Nephron (organoid): Measurements from ENCODE around the gene MAGI2.
A peak's percentile ranks its signal among the peaks of the same experiment; 100 is the strongest.

Experiments
- H3K27ac Mint-ChIP-seq, 3 experiments: 2 replicates each; pipeline ENCODE4 v1.8.0; 2020; ENCODE audit warnings: mixed read lengths in 3 of 3, mild to moderate bottlenecking in 2 of 3, moderate library complexity in 1 of 3
- H3K27me3 Mint-ChIP-seq: 2 replicates; pipeline ENCODE4 v1.8.0; 2021; ENCODE audit warnings: low read depth, mild to moderate bottlenecking, moderate library complexity, mixed read lengths
- H3K36me3 Mint-ChIP-seq: 2 replicates; pipeline ENCODE4 v1.8.0; 2020; ENCODE audit warnings: low read depth, mixed read lengths
- H3K4me1 Mint-ChIP-seq: 2 replicates; pipeline ENCODE4 v1.8.0; 2020; ENCODE audit warnings: mixed read lengths
- H3K4me3 Mint-ChIP-seq, 3 experiments: 2 replicates each; pipeline ENCODE4 v1.8.0; 2020; ENCODE audit warnings: mild to moderate bottlenecking in 3 of 3, mixed read lengths in 3 of 3, moderate library complexity in 2 of 3
- H3K9me3 Mint-ChIP-seq: 2 replicates; pipeline ENCODE4 v1.8.0; 2020; ENCODE audit warnings: mixed read lengths
- TF ChIP-seq, protein P1 (sequence below), 3 experiments: fragments of 200-600 bp; sonication (generic); IDR thresholded peaks; one replicate each; pipeline ENCODE4 v1.5.0; 2021; ENCODE audit warnings: antibody characterized with exemption in 3 of 3; ENCODE audit not compliant: unreplicated experiment in 3 of 3

The MAGI2 gene

DNA sequence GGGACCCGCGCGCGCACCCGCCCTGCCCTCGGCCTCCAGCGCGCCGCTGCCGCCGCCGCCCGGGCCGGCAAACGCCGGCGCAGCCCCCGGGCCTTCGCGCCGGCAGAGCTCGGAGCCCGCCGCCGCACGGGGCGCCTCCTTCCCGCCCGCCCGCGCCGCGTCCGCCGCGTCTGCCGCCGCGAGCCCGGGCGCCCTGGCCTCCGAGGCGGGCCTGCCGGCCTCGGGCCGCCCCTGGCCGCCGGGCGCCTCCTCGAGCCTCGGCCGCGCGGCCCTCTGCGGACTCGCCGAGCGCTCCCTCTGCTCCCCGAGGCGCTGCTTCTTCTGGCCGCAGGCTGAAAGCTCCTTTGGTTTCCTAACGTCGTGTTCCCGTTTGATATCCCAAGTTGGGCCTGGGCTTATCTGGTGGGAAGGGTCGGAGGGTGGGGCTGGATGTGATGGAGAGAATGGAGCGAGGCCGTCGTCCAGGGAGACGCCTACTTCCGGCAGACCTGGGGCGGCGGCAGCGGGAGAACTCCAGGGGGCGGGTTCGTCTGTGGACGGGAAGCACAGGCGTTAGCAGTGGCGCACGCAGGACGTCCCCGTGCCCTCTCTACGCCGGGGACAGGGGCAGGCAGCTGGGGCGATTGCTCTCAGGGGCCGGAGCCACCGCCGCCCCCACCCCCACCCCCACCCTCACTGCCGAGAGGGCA, 1433.9 kb downstream of the MAGI2 start:
- Mint-ChIP-seq H3K27me3 (no peaks in the 10 kb centered on the region), H3K9me3 (no peaks in the 10 kb centered on the region), H3K36me3 (no peaks in the 10 kb centered on the region), H3K4me1 (peaks cover 41% of the 10 kb centered on the region), H3K4me3 (peak overlapping the region; percentile 89 to 94 (median 92)), H3K27ac (peak overlapping the region; percentile 94 to 99 (median 98))
- TF ChIP-seq, protein P1, sequence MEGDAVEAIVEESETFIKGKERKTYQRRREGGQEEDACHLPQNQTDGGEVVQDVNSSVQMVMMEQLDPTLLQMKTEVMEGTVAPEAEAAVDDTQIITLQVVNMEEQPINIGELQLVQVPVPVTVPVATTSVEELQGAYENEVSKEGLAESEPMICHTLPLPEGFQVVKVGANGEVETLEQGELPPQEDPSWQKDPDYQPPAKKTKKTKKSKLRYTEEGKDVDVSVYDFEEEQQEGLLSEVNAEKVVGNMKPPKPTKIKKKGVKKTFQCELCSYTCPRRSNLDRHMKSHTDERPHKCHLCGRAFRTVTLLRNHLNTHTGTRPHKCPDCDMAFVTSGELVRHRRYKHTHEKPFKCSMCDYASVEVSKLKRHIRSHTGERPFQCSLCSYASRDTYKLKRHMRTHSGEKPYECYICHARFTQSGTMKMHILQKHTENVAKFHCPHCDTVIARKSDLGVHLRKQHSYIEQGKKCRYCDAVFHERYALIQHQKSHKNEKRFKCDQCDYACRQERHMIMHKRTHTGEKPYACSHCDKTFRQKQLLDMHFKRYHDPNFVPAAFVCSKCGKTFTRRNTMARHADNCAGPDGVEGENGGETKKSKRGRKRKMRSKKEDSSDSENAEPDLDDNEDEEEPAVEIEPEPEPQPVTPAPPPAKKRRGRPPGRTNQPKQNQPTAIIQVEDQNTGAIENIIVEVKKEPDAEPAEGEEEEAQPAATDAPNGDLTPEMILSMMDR (IDR thresholded peaks at IDR 0.05; ENCODE audit: unreplicated experiment in 3 of 3), result no peak

DNA sequence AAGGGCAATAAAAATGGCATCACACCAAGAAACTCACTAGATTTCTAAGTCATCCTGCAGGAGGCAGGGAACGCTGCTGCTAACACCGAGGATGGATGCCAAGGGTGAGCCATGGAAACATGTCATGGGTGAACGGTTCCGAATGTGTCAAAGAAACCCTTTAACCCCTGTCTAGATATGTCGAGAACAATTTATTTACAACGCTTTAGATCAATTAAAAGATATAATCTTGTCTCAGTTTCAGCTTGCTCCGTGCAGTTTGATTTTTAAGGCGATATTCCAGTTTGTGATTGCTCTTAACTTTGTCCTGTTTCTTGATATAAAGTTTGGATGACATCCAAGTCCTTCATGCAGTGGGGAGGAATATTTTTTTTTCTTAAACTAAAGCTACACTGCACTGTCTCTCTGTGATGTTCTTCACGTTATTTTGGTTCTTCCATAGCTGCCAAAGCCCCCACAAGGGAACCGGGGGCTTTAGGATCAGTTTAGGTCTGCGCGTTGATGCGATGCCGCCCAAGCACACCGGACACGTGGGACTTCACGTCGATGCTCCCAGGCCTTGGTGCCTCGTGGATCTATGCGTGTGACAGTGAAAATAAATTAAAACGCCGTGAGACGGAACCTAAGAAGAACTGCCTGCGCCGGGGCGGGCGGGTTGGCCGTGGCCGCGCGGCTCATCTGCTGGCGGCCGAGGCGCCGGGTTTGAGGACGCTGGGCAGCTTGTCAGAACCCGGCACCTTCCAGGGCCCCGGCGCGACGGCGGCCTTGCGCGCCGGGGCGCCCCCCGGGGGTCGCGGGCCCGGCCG, 1434.6 kb downstream of the MAGI2 start:
- H3K36me3 Mint-ChIP-seq, result no peaks in the 10 kb centered on the region
- peak overlapping the region; percentile 92 to 97 (median 94) for H3K27ac Mint-ChIP-seq
- H3K4me3 Mint-ChIP-seq, result peak overlapping the region; percentile 89 to 95 (median 90)
- peaks cover 41% of the 10 kb centered on the region for H3K4me1 Mint-ChIP-seq
- H3K27me3 Mint-ChIP-seq, result no peaks in the 10 kb centered on the region
- H3K9me3 Mint-ChIP-seq, result no peaks in the 10 kb centered on the region
- TF ChIP-seq, protein P1 (IDR thresholded peaks at IDR 0.05; ENCODE audit: unreplicated experiment in 3 of 3), result no peak

DNA sequence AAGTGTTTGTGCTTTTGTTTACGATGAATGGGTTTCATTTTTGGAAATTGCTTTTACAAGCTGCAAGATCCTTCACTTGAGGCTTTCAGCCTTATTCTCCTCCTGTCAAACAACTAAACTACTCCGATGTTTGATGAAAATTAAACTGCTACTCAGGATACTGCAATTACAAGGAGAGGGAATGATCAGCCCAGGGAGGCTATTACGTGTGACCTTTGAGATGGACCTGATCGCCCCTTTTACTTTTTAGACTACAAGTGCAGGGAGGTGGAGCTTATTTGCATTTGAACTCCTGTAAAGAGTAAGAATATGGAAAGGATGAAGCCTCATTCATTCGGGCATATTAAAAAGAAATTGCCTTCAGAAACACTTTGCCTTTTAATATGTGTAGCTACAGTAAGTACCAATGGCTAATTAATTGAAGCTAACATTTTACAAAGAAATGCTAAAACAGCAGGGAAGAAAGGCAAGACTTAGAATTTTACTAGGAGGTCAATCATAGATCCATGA, 1435.8 kb downstream of the MAGI2 start:
- no peaks in the 10 kb centered on the region for H3K36me3 Mint-ChIP-seq
- no peaks in the 10 kb centered on the region for H3K27me3 Mint-ChIP-seq
- peak overlapping the region; percentile 66 to 95 (median 90) for H3K4me3 Mint-ChIP-seq

DNA sequence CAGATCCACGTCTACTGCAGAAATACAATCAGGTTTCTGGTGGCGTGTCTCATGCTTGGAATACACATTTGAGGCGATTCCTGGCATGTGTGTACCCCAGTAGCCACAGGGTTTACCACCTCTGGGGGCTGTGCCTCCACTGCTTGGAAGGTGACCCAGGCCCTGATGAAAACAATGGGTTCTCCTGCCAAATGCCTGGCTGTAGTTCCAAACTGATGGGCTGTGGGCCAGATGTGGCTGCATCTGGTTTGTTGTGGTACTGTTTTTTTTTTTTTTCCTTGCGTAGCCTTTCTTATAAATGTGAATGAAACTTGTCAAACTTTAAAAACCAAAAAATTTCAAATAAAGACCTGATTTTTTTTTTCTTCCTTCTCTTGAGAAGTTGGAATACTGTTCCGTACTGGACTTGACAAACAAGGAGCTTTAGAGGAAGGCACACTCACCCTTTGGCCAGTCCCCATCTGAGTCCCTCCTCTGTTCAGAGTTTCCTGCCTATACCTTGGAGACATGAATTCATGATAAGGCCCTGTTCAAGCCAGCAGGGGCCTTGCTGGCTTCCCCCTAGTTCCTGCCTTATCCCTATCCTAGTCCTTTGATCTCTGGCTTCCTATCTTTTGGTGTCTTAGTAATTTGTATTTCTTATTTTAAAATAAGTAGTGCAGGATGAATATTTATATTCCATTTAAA, 1437.8 kb downstream of the MAGI2 start:
- H3K4me1 Mint-ChIP-seq, result peaks cover 31% of the 10 kb centered on the region
- no peaks in the 10 kb centered on the region for H3K27me3 Mint-ChIP-seq
- H3K27ac Mint-ChIP-seq, result no peak overlapping the region
- no peaks in the 10 kb centered on the region for H3K36me3 Mint-ChIP-seq
- TF ChIP-seq, protein P1 (IDR thresholded peaks at IDR 0.05; ENCODE audit: unreplicated experiment in 3 of 3), result no peak
- H3K4me3 Mint-ChIP-seq, result no peak overlapping the region
- no peaks in the 10 kb centered on the region for H3K9me3 Mint-ChIP-seq

More for the DNA sequence above, 1435.8 kb downstream of the MAGI2 start:
- TF ChIP-seq, protein P1 (IDR thresholded peaks at IDR 0.05; ENCODE audit: unreplicated experiment in 3 of 3), result no peak
- Mint-ChIP-seq H3K27ac (peak overlapping the region; percentile 49 to 94 (median 77)), H3K9me3 (no peaks in the 10 kb centered on the region), H3K4me1 (peaks cover 41% of the 10 kb centered on the region)

DNA sequence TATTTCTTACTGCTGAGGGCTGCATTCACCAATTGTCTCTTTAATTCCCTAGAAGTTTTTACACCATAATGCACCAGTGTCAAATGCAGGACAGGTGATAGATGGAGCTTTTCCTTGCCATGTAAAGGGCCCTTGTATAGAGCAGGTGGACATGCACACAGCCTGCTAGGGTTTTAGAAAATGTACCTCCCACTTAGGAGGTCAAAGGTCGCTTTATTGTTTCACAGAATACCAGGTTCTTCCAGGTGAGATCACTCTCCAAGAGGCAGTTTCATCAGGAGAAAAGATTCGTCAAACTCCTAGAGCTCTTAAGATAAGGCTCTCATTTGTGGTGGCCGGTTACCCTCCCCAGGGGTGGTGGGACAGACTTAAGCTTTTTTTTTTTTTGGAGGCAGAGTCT, 1439.1 kb downstream of the MAGI2 start:
- Mint-ChIP-seq H3K9me3 (no peaks in the 10 kb centered on the region), H3K36me3 (no peaks in the 10 kb centered on the region), H3K27ac (no peak overlapping the region)

More for the DNA sequence above, 1439.1 kb downstream of the MAGI2 start:
- no peaks in the 10 kb centered on the region for H3K27me3 Mint-ChIP-seq
- no peak overlapping the region for H3K4me3 Mint-ChIP-seq
- TF ChIP-seq, protein P1 (IDR thresholded peaks at IDR 0.05; ENCODE audit: unreplicated experiment in 3 of 3), result no peak
- H3K4me1 Mint-ChIP-seq, result peaks cover 25% of the 10 kb centered on the region
